A549 (cell line): ENCODE measurements around the gene RASSF4. TPM values are rescaled to one million over a fixed set of nuclear protein-coding genes. Genes with fewer than 3 reads are reported as not detected.

Experiments used
- ATAC-seq, 2 experiments: fragments of 200-7000 bp in 1 of 2; fragments of >200 bp in 1 of 2; cut with Nextera tagmentation in 1 of 2; cut with Tn5 transposase in 1 of 2; 3 replicates each; pipeline versions ENCODE4 v1.8.0 to v1.9.1; 2018 to 2020; ENCODE audit warnings: mild to moderate bottlenecking in 1 of 2, moderate library complexity in 1 of 2
- CTCF ChIA-PET: fragments of 300-600 bp; sonication (Branson Sonifier 250); formaldehyde crosslinking; extraction: SDS; loops from one replicate; lab custom pipeline; 2021; ENCODE audit warnings: antibody characterized with exemption, inconsistent platforms; lab: Yijun Ruan, JAX
- POLR2A ChIA-PET: fragments of 350-600 bp; formaldehyde crosslinking; extraction: SDS; loops from one replicate; lab custom pipeline; 2021; ENCODE audit warnings: antibody characterized with exemption, inconsistent platforms; lab: Yijun Ruan, JAX
- DNase-seq, 2 experiments: peaks; one replicate each; pipeline versions ENCODE4 v3.0.0 to v3.0.0-alpha.2; 2011 to 2016; ENCODE audit warnings: low read depth in 1 of 2, low spot score in 1 of 2
- FAIRE-seq: peaks from 2 replicates; lab custom pipeline; 2011; peaks lifted over from hg19 to GRCh38; lab: Jason Lieb, UNC
- H3K27ac ChIP-seq, 2 experiments: fragments of >200 bp; sonication (Bioruptor Twin); formaldehyde crosslinking; 3 replicates each; pipeline ENCODE4 v1.5.1; 2016 to 2017
- H3K4me1 ChIP-seq: fragments of >200 bp; sonication (Bioruptor Twin); formaldehyde crosslinking; 3 replicates; pipeline ENCODE4 v1.6.1; 2016
- H3K4me2 ChIP-seq: fragments of >200 bp; sonication (Bioruptor Twin); formaldehyde crosslinking; 3 replicates; pipeline ENCODE4 v1.6.1; 2016
- H3K4me3 ChIP-seq: fragments of >200 bp; sonication (Bioruptor Twin); formaldehyde crosslinking; 3 replicates; pipeline ENCODE4 v1.5.1; 2016
- H3K9me3 ChIP-seq: fragments of >200 bp; sonication (Bioruptor Twin); formaldehyde crosslinking; 3 replicates; pipeline ENCODE4 v1.6.1; 2016
- CBX2 ChIP-seq: fragments of 200-600 bp; sonication (generic); IDR thresholded peaks from 2 replicates; pipeline ENCODE4 v1.6.1; 2016; ENCODE audit warnings: low read depth, mild to moderate bottlenecking, borderline replicate concordance
- CBX8 ChIP-seq: fragments of 200-600 bp; sonication (generic); IDR thresholded peaks from 2 replicates; pipeline ENCODE4 v1.6.1; 2016
- EHF ChIP-seq: fragments of 250-450 bp; sonication (Bioruptor Pico); IDR thresholded peaks from 2 replicates; pipeline ENCODE4 v1.5.0; 2020; ENCODE audit warnings: mild to moderate bottlenecking
- ELK1 ChIP-seq: fragments of 150-350 bp; IDR thresholded peaks from 2 replicates; pipeline ENCODE4 v1.6.1; 2014; ENCODE audit warnings: low read depth, mild to moderate bottlenecking, low read length
- ESRRA ChIP-seq: fragments of 150-350 bp; IDR thresholded peaks from 2 replicates; pipeline ENCODE4 v1.6.1; 2014; ENCODE audit warnings: mild to moderate bottlenecking, low read length, borderline replicate concordance
- FOSB ChIP-seq: fragments of 250-450 bp; sonication (Bioruptor Pico); IDR thresholded peaks from 2 replicates; pipeline ENCODE4 v1.5.0; 2020; ENCODE audit warnings: mild to moderate bottlenecking, moderate library complexity
- GATA3 ChIP-seq: IDR thresholded peaks from 2 replicates; pipeline ENCODE4 v1.6.1; 2012; ENCODE audit warnings: borderline replicate concordance
- HOXB13 ChIP-seq: fragments of 250-450 bp; sonication (Bioruptor Pico); IDR thresholded peaks from 2 replicates; pipeline ENCODE4 v1.5.0; 2020; ENCODE audit warnings: low read depth, mild to moderate bottlenecking, moderate library complexity
- HOXB5 ChIP-seq: fragments of 250-450 bp; sonication (Bioruptor Pico); IDR thresholded peaks from 2 replicates; pipeline ENCODE4 v1.5.0; 2020; ENCODE audit warnings: mild to moderate bottlenecking, moderate library complexity
- JUN ChIP-seq, 2 experiments: fragments of >200 bp; sonication (Bioruptor Twin); formaldehyde crosslinking; IDR thresholded peaks; 2 replicates in 1 of 2; 3 replicates in 1 of 2; pipeline ENCODE4 v1.6.1; 2016 to 2017
- JUNB ChIP-seq: fragments of >200 bp; sonication (Bioruptor Twin); formaldehyde crosslinking; IDR thresholded peaks from 2 replicates; pipeline ENCODE4 v1.6.1; 2016
- KDM1A ChIP-seq: fragments of 200-600 bp; sonication (generic); IDR thresholded peaks from 2 replicates; pipeline ENCODE4 v1.6.1; 2016; ENCODE audit warnings: low read depth, mild to moderate bottlenecking
- KDM5A ChIP-seq: fragments of 200-600 bp; sonication (generic); IDR thresholded peaks from 2 replicates; pipeline ENCODE4 v1.6.1; 2016; ENCODE audit warnings: antibody characterized with exemption, mild to moderate bottlenecking
- MYC ChIP-seq: IDR thresholded peaks from 2 replicates; pipeline ENCODE4 v1.6.1; 2012; ENCODE audit warnings: mild to moderate bottlenecking, inconsistent platforms, low read length, improper control_type of control experiment, borderline replicate concordance
- NPAS2 ChIP-seq: fragments of 250-450 bp; sonication (Bioruptor Pico); IDR thresholded peaks from 2 replicates; pipeline ENCODE4 v1.8.0; 2022; ENCODE audit warnings: mild to moderate bottlenecking, moderate library complexity, borderline replicate concordance
- NR3C1 ChIP-seq: fragments of >200 bp; sonication (Bioruptor Twin); formaldehyde crosslinking; IDR thresholded peaks from 3 replicates; pipeline ENCODE4 v1.6.1; 2017
- PHF8 ChIP-seq: fragments of 200-600 bp; sonication (generic); IDR thresholded peaks from 2 replicates; pipeline ENCODE4 v1.6.1; 2016; ENCODE audit warnings: low read depth, mild to moderate bottlenecking, antibody characterized with exemption, moderate library complexity, borderline replicate concordance
- POLR2AphosphoS2 ChIP-seq: conservative IDR thresholded peaks from 2 replicates; pipeline ENCODE4 v1.6.1; 2012; ENCODE audit warnings: low read length, improper control_type of control experiment, inconsistent platforms
- RAD21 ChIP-seq, 2 experiments: fragments of >200 bp in 1 of 2; sonication (Bioruptor Twin) in 1 of 2; formaldehyde crosslinking in 1 of 2; IDR thresholded peaks in 1 of 2; conservative IDR thresholded peaks in 1 of 2; 2 replicates in 1 of 2; 3 replicates in 1 of 2; pipeline ENCODE4 v1.6.1; 2012 to 2018; ENCODE audit warnings: inconsistent platforms in 1 of 2
- RARB ChIP-seq: fragments of 250-450 bp; sonication (Bioruptor Pico); IDR thresholded peaks from 2 replicates; pipeline ENCODE4 v1.8.0; 2021; ENCODE audit warnings: mild to moderate bottlenecking, moderate library complexity
- RCOR1 ChIP-seq: fragments of 150-350 bp; IDR thresholded peaks from 2 replicates; pipeline ENCODE4 v1.6.1; 2014; ENCODE audit warnings: antibody characterized with exemption, low read length, low read depth
- RFX5 ChIP-seq: fragments of 450-650 bp; IDR thresholded peaks from 2 replicates; pipeline ENCODE4 v1.7.1; 2014; ENCODE audit warnings: antibody characterized with exemption, mild to moderate bottlenecking, moderate library complexity
- SREBF2 ChIP-seq: fragments of 450-650 bp; IDR thresholded peaks from 2 replicates; pipeline ENCODE4 v1.6.1; 2014; ENCODE audit warnings: mild to moderate bottlenecking, moderate library complexity
- TP53 ChIP-seq: fragments of 250-450 bp; sonication (Bioruptor Pico); IDR thresholded peaks from 2 replicates; pipeline ENCODE4 v1.5.0; 2021; ENCODE audit warnings: mild to moderate bottlenecking, moderate library complexity
- USF2 ChIP-seq: fragments of 450-650 bp; IDR thresholded peaks from 2 replicates; pipeline ENCODE4 v1.6.1; 2014; ENCODE audit warnings: antibody characterized with exemption
- ZC3H11A ChIP-seq: fragments of 450-650 bp; IDR thresholded peaks from 2 replicates; pipeline ENCODE4 v1.6.1; 2014; ENCODE audit warnings: antibody characterized with exemption, mild to moderate bottlenecking
- WGBS: methylation state at CpG from one replicate; pipeline ENCODE4 v1.1.6; 2017; ENCODE audit errors: missing lambda C conversion rate; 5-methylcytosine and 5-hydroxymethylcytosine counted together
- polyA plus RNA-seq, 4 experiments: library from polyadenylated mRNA; depleted of rRNA in 3 of 4; stranded (reverse); fragments of >200 nt; fragmentation: RNase III in 1 of 4; extraction: RNeasy Plus Mini Kit Qiagen cat#74134 plus additional on column Dnase treatment in 1 of 4; gene quantifications; 2 replicates in 3 of 4; 3 replicates in 1 of 4; pipeline ENCODE4 v1.2.3, GENCODE V29; 2011 to 2017
- TF ChIP-seq, protein P1 (sequence below): fragments of 250-450 bp; sonication (Bioruptor Pico); IDR thresholded peaks from 2 replicates; pipeline ENCODE4 v1.5.0; 2020; ENCODE audit warnings: low read depth, mild to moderate bottlenecking, moderate library complexity
- TF ChIP-seq, protein P2 (sequence below): fragments of >200 bp; sonication (Bioruptor Twin); formaldehyde crosslinking; IDR thresholded peaks from 3 replicates; pipeline ENCODE4 v1.6.1; 2016
- TF ChIP-seq, protein P3 (sequence below): IDR thresholded peaks from 2 replicates; pipeline ENCODE4 v1.6.1; 2012
- TF ChIP-seq, protein P4 (sequence below): fragments of 250-450 bp; sonication (Bioruptor Pico); IDR thresholded peaks from 2 replicates; pipeline ENCODE4 v1.5.0; 2021; ENCODE audit warnings: mild to moderate bottlenecking, moderate library complexity, borderline replicate concordance

The RASSF4 gene
- polyA plus RNA-seq, 2 of the 4 experiments (the other 2 are of a cell fraction), result 1.9 to 2.2 TPM

DNA sequence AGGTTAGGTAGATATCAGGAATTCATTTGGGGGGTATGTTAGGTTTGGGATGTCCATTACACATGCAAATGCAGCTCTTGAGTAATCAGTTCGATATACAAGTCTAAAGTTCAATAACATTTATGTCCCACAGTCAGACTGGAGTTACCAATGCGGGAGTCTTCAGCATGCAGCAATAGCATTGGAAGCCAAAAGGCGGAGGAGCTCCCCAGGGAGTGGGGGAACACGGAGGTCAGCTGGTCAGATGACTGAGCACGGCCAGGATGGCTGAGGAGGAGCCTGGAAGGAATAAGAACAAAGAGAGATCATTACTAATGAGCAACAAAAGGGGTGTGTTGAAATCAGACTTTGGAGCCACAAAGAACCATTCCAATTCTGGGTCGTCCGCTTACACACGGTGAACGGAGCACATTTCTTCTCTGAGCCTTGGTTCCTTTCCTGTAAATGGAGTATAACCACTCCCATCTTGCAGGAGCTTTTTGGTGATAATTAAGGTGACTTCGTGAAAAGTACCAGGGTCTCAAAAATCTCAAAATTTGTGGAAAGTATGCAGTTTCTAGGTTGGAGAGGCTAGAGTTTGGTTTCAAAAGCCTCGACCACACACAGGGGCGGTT, 40.6 kb downstream of the RASSF4 start (continued):
- no peak for TF ChIP-seq HOXB13 (CRISPR knock-in tag)

DNA sequence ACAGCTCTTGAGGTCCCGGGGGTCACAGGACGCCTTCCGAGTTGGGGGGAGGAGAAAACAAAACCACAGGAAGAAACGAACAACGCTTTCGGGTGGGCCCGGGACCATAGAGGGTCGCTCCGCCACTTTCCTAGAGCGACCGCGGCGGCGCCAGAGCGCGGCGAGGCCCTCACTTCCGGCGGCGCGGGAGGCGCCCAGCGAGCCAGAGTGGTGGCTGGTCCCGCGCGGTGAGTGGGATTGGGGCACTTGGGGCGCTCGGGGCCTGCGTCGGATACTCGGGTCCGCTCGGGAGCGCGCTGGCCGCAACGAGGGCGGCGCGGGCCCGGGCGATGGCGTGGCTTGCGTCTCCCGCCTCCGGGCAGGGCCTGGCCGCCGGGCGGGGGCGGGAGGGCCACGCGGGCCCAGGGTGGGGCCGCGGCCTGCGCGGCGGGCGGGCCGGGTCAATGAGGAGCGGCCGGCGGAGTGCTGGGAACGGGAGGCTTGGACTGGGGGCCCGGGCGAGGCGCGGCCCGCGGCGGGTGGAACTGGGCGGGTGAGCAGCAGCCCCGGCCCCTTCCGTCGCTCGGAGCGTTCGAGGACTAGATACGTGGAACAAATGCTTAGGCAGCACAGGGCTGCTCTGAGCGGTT, 41.3 kb downstream of the RASSF4 start, which contains the start of gene ZNF22:
ZNF22 (plus strand) TSS at position 172 of the 629 bp plus-strand sequence. CDS start 2,446 bp downstream, outside the sequence.
- ATAC-seq, result peak; percentile 83 to 90
- TF ChIP-seq HOXB13 (CRISPR knock-in tag), result peak; percentile 66; the same call in 1 of the 2 replicates
- no peak for TF ChIP-seq NPAS2 (CRISPR knock-in tag)
- TF ChIP-seq PHF8, result no peak; the same call in 1 of the 2 replicates
- peak in 1 of 2 experiments; percentile 64; a peak in 3 of 5 replicates for TF ChIP-seq JUN (IDR thresholded peaks at IDR 0.05)
- no peak for TF ChIP-seq SREBF2
- no peak for TF ChIP-seq RCOR1
- no peak for TF ChIP-seq TP53
- TF ChIP-seq, protein P1, sequence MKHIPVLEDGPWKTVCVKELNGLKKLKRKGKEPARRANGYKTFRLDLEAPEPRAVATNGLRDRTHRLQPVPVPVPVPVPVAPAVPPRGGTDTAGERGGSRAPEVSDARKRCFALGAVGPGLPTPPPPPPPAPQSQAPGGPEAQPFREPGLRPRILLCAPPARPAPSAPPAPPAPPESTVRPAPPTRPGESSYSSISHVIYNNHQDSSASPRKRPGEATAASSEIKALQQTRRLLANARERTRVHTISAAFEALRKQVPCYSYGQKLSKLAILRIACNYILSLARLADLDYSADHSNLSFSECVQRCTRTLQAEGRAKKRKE, result peak; percentile 54; the same call in 1 of the 2 replicates
- TF ChIP-seq KDM1A, result no peak
- TF ChIP-seq, protein P2, sequence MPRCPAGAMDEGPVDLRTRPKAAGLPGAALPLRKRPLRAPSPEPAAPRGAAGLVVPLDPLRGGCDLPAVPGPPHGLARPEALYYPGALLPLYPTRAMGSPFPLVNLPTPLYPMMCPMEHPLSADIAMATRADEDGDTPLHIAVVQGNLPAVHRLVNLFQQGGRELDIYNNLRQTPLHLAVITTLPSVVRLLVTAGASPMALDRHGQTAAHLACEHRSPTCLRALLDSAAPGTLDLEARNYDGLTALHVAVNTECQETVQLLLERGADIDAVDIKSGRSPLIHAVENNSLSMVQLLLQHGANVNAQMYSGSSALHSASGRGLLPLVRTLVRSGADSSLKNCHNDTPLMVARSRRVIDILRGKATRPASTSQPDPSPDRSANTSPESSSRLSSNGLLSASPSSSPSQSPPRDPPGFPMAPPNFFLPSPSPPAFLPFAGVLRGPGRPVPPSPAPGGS, result no peak
- TF ChIP-seq POLR2AphosphoS2, result no peak
- TF ChIP-seq RAD21 (conservative IDR thresholded peaks at IDR 0.05 in 1 of 2, IDR thresholded peaks at IDR 0.05 in 1 of 2), result no peak
- TF ChIP-seq HOXB5 (CRISPR knock-in tag), result peak; percentile 58
- no peak for TF ChIP-seq CBX2
- no peak for TF ChIP-seq ZC3H11A
- TF ChIP-seq ELK1, result no peak
- TF ChIP-seq, protein P3, sequence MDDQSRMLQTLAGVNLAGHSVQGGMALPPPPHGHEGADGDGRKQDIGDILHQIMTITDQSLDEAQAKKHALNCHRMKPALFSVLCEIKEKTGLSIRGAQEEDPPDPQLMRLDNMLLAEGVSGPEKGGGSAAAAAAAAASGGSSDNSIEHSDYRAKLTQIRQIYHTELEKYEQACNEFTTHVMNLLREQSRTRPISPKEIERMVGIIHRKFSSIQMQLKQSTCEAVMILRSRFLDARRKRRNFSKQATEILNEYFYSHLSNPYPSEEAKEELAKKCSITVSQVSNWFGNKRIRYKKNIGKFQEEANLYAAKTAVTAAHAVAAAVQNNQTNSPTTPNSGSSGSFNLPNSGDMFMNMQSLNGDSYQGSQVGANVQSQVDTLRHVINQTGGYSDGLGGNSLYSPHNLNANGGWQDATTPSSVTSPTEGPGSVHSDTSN, result no peak
- TF ChIP-seq CBX8, result no peak
- TF ChIP-seq FOSB (CRISPR knock-in tag), result no peak
- no peak for TF ChIP-seq JUNB
- no peak for TF ChIP-seq KDM5A
- no peak for TF ChIP-seq EHF (CRISPR knock-in tag)
- TF ChIP-seq, protein P4, sequence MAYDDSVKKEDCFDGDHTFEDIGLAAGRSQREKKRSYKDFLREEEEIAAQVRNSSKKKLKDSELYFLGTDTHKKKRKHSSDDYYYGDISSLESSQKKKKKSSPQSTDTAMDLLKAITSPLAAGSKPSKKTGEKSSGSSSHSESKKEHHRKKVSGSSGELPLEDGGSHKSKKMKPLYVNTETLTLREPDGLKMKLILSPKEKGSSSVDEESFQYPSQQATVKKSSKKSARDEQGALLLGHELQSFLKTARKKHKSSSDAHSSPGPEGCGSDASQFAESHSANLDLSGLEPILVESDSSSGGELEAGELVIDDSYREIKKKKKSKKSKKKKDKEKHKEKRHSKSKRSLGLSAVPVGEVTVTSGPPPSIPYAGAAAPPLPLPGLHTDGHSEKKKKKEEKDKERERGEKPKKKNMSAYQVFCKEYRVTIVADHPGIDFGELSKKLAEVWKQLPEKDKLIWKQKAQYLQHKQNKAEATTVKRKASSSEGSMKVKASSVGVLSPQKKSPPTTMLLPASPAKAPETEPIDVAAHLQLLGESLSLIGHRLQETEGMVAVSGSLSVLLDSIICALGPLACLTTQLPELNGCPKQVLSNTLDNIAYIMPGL, result no peak
- no peak for TF ChIP-seq USF2
- TF ChIP-seq RFX5, result no peak
- no peak for TF ChIP-seq GATA3
- no peak for TF ChIP-seq NR3C1
- TF ChIP-seq ESRRA, result no peak
- TF ChIP-seq MYC, result no peak
- TF ChIP-seq RARB (CRISPR knock-in tag), result no peak

More for the DNA sequence above, 41.3 kb downstream of the RASSF4 start, which contains the start of gene ZNF22:
- 12% methylated on average over 29 of the region's 79 CpGs for WGBS
- POLR2A ChIA-PET, result no interaction called here
- Histone ChIP-seq H3K4me1 (0 out of 3 replicates have a peak, but pooled peaks cover 3% of the 10 kb centered on the region), H3K4me3 (peak within 1 kb of the TSS; percentile 62), H3K9me3 (peaks cover 50% of the 10 kb centered on the region), H3K4me2 (peak within 1 kb of the TSS; percentile 80), H3K27ac (peak within 1 kb of the TSS; percentile 76 to 92)
- DNase-seq (peak; percentile 16 to 67), FAIRE-seq (no peak)
- CTCF ChIA-PET, result no interaction called here
